ENCODE measurements around the gene CDC42BPB. TPM values are rescaled to one million over a fixed set of nuclear protein-coding genes. Genes with fewer than 3 reads are reported as not detected.
"Not testable (repeated sequence)": the region's sequence is repeated elsewhere in the genome, so short reads cannot be mapped to it uniquely, and the experiment has no call there.

The CDC42BPB gene
- total and polyA plus RNA-seq, 2 donors from 2014 or later: 22.5 to 127 TPM

- FAIRE-seq (no peak), DNase-seq (no peak)
- TF ChIP-seq CTCF (IDR thresholded peaks at IDR 0.05; ENCODE audit: borderline replicate concordance, extremely low read depth, insufficient read depth): no peak
- no peak overlapping the region for H3K4me3 ChIP-seq (ENCODE audit: low read length in 3 of 3)
- no peaks in the 10 kb centered on the region for H3K9me3 ChIP-seq (ENCODE audit: control insufficient read depth in 2 of 3, insufficient read depth in 1 of 3, low read length in 3 of 3)
- H3K9ac ChIP-seq (ENCODE audit: low read length in 3 of 3): no peak overlapping the region
- peaks cover 0 to 4% (median 2%) of the 10 kb centered on the region in 3 donors for H3K36me3 ChIP-seq (ENCODE audit: control insufficient read depth in 2 of 3, insufficient read depth in 3 of 3, low read length in 3 of 3)
- intact Hi-C loops (cut with DNase I): no loop called here
- no peaks in the 10 kb centered on the region for H3K4me1 ChIP-seq (ENCODE audit: control insufficient read depth in 2 of 3, insufficient read depth in 2 of 3, low read depth in 1 of 3, low read length in 3 of 3)
- H3K27me3 ChIP-seq (ENCODE audit: control insufficient read depth, insufficient read depth, low read length): no peaks in the 10 kb centered on the region
- H3K27ac ChIP-seq (ENCODE audit: low read depth in 2 of 2, low read length in 2 of 2): no peak overlapping the region
These were observed 158.4 kb downstream of the CDC42BPB start for GRCh38 chr14:102898776-102899515.

GRCh38 chr14:102898298-102898697 is 159.1 kb downstream of the CDC42BPB start:
- Histone ChIP-seq H3K4me1 (ENCODE audit: control insufficient read depth in 2 of 3, insufficient read depth in 2 of 3, low read depth in 1 of 3, low read length in 3 of 3) (no peaks in the 10 kb centered on the region), H3K9me3 (ENCODE audit: control insufficient read depth in 2 of 3, insufficient read depth in 1 of 3, low read length in 3 of 3) (no peaks in the 10 kb centered on the region), H3K36me3 (ENCODE audit: control insufficient read depth in 2 of 3, insufficient read depth in 3 of 3, low read length in 3 of 3) (peaks cover 0 to 2% (median 0%) of the 10 kb centered on the region in 3 donors), H3K27me3 (ENCODE audit: control insufficient read depth, insufficient read depth, low read length) (no peaks in the 10 kb centered on the region), H3K4me3 (ENCODE audit: low read length in 3 of 3) (no peak overlapping the region), H3K9ac (ENCODE audit: low read length in 3 of 3) (no peak overlapping the region), H3K27ac (ENCODE audit: low read depth in 2 of 2, low read length in 2 of 2) (no peak overlapping the region)
- intact Hi-C loops (cut with DNase I): no loop called here
- FAIRE-seq (no peak), DNase-seq (no peak)
- TF ChIP-seq CTCF (IDR thresholded peaks at IDR 0.05; ENCODE audit: borderline replicate concordance, extremely low read depth, insufficient read depth): no peak

GRCh38 chr14:102897299-102898027 is 159.9 kb downstream of the CDC42BPB start:
- H3K4me1 ChIP-seq (ENCODE audit: control insufficient read depth in 2 of 3, insufficient read depth in 2 of 3, low read depth in 1 of 3, low read length in 3 of 3): no peaks in the 10 kb centered on the region
- no peak overlapping the region for H3K9ac ChIP-seq (ENCODE audit: low read length in 3 of 3)
- DNase-seq: no peak
- no peaks in the 10 kb centered on the region for H3K9me3 ChIP-seq (ENCODE audit: control insufficient read depth in 2 of 3, insufficient read depth in 1 of 3, low read length in 3 of 3)
- FAIRE-seq: no peak
- no peak for TF ChIP-seq CTCF (IDR thresholded peaks at IDR 0.05; ENCODE audit: borderline replicate concordance, extremely low read depth, insufficient read depth)
- H3K27ac ChIP-seq (ENCODE audit: low read depth in 2 of 2, low read length in 2 of 2): no peak overlapping the region
- H3K36me3 ChIP-seq (ENCODE audit: control insufficient read depth in 2 of 3, insufficient read depth in 3 of 3, low read length in 3 of 3): peaks cover 0 to 2% (median 0%) of the 10 kb centered on the region in 3 donors
- intact Hi-C loops (cut with DNase I): no loop called here
- no peaks in the 10 kb centered on the region for H3K27me3 ChIP-seq (ENCODE audit: control insufficient read depth, insufficient read depth, low read length)
- no peak overlapping the region for H3K4me3 ChIP-seq (ENCODE audit: low read length in 3 of 3)

GRCh38 chr14:102896735-102897134 is 160.6 kb downstream of the CDC42BPB start:
- intact Hi-C loops (cut with DNase I); H3K4me1 ChIP-seq (ENCODE audit: control insufficient read depth in 2 of 3, insufficient read depth in 2 of 3, low read depth in 1 of 3, low read length in 3 of 3); H3K27me3 ChIP-seq (ENCODE audit: control insufficient read depth, insufficient read depth, low read length); DNase-seq; H3K36me3 ChIP-seq (ENCODE audit: control insufficient read depth in 2 of 3, insufficient read depth in 3 of 3, low read length in 3 of 3); H3K27ac ChIP-seq (ENCODE audit: low read depth in 2 of 2, low read length in 2 of 2); H3K9ac ChIP-seq (ENCODE audit: low read length in 3 of 3); FAIRE-seq; H3K4me3 ChIP-seq (ENCODE audit: low read length in 3 of 3); H3K9me3 ChIP-seq (ENCODE audit: control insufficient read depth in 2 of 3, insufficient read depth in 1 of 3, low read length in 3 of 3): not testable (repeated sequence)
